ENCODE data around the gene TNN. TPM values are rescaled to one million over a fixed set of nuclear protein-coding genes. Genes with fewer than 3 reads are reported as not detected.

Gene TNN
- total RNA-seq, 2 donors from 2014 or later: 0.05 to 0.97 TPM

- no peaks in the 10 kb centered on the region for H3K4me1 ChIP-seq (replicated peaks)
- H3K9me3 ChIP-seq: no peaks in the 10 kb centered on the region
- no peak overlapping the region for H3K4me3 ChIP-seq
- H3K27me3 ChIP-seq (replicated peaks; ENCODE audit: insufficient read depth): no peaks in the 10 kb centered on the region
- intact Hi-C loops (cut with DNase I): no loop called here
- no peak for DNase-seq (ENCODE audit: low spot score)
- 94% methylated on average over 39 of the region's 40 CpGs for WGBS
- TF ChIP-seq, protein P1, sequence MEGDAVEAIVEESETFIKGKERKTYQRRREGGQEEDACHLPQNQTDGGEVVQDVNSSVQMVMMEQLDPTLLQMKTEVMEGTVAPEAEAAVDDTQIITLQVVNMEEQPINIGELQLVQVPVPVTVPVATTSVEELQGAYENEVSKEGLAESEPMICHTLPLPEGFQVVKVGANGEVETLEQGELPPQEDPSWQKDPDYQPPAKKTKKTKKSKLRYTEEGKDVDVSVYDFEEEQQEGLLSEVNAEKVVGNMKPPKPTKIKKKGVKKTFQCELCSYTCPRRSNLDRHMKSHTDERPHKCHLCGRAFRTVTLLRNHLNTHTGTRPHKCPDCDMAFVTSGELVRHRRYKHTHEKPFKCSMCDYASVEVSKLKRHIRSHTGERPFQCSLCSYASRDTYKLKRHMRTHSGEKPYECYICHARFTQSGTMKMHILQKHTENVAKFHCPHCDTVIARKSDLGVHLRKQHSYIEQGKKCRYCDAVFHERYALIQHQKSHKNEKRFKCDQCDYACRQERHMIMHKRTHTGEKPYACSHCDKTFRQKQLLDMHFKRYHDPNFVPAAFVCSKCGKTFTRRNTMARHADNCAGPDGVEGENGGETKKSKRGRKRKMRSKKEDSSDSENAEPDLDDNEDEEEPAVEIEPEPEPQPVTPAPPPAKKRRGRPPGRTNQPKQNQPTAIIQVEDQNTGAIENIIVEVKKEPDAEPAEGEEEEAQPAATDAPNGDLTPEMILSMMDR (IDR thresholded peaks at IDR 0.05): no peak
- no peak for TF ChIP-seq POLR2A (IDR thresholded peaks at IDR 0.05)
- TF ChIP-seq POLR2AphosphoS5 (IDR thresholded peaks at IDR 0.05): no peak
- no peaks in the 10 kb centered on the region for H3K36me3 ChIP-seq
- no peak overlapping the region for H3K27ac ChIP-seq
These were observed 11.7 kb downstream of the TNN start for GRCh38 chr1:175079338-175079737.

DNA sequence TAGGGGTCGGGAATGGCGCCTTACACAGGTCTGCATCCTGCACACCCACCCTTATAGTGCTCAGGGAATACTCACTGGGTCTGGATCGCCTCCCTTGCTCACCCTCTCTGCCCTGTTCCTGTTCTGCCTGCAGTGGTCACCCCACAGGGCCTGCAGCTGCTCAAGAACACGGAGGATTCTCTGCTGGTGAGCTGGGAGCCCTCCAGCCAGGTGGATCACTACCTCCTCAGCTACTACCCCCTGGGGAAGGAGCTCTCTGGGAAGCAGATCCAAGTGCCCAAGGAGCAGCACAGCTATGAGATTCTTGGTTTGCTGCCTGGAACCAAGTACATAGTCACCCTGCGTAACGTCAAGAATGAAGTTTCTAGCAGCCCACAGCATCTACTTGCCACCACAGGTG lies 12.4 kb downstream of the TNN start:
- no peak overlapping the region for H3K27ac ChIP-seq
- H3K27me3 ChIP-seq (replicated peaks; ENCODE audit: insufficient read depth): no peaks in the 10 kb centered on the region
- no peaks in the 10 kb centered on the region for H3K9me3 ChIP-seq
- 83% methylated on average over 6 of the region's 6 CpGs for WGBS
- no peaks in the 10 kb centered on the region for H3K36me3 ChIP-seq
- no peak for DNase-seq (ENCODE audit: low spot score)
- TF ChIP-seq, protein P1 (IDR thresholded peaks at IDR 0.05): no peak
- TF ChIP-seq POLR2A (IDR thresholded peaks at IDR 0.05): no peak
- TF ChIP-seq POLR2AphosphoS5 (IDR thresholded peaks at IDR 0.05): no peak
- intact Hi-C loops (cut with DNase I): no loop called here
- H3K4me1 ChIP-seq (replicated peaks): no peaks in the 10 kb centered on the region
- no peak overlapping the region for H3K4me3 ChIP-seq

DNA sequence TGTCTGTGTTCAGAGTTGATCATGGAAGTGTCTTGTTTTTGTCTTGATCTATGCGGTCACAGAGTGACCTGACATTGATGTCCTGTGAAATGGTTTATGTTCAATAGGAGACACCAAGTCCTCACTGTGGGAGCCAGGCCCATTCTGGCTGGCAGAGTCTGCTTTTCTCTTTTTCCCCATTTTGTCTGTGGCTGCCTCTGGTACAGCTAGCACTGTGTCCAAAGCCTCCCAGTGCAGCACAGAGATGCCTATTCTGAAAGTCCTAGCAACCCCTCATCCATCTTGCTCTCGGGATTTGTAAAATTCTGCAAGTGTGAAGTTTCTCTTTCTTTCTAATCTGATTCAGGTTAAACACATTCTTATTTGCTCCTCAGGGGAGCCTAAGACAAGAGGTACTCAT lies 14.3 kb downstream of the TNN start:
- Histone ChIP-seq H3K9me3 (no peaks in the 10 kb centered on the region), H3K27ac (no peak overlapping the region), H3K4me3 (no peak overlapping the region), H3K27me3 (replicated peaks; ENCODE audit: insufficient read depth) (no peaks in the 10 kb centered on the region), H3K4me1 (replicated peaks) (no peaks in the 10 kb centered on the region), H3K36me3 (no peaks in the 10 kb centered on the region)
- 97% methylated on average over 2 of the region's 2 CpGs for WGBS
- DNase-seq (ENCODE audit: low spot score): no peak
- TF ChIP-seq POLR2AphosphoS5 (IDR thresholded peaks at IDR 0.05) (no peak), POLR2A (IDR thresholded peaks at IDR 0.05) (no peak)
- TF ChIP-seq, protein P1 (IDR thresholded peaks at IDR 0.05): no peak
- intact Hi-C loops (cut with DNase I): no loop called here

DNA sequence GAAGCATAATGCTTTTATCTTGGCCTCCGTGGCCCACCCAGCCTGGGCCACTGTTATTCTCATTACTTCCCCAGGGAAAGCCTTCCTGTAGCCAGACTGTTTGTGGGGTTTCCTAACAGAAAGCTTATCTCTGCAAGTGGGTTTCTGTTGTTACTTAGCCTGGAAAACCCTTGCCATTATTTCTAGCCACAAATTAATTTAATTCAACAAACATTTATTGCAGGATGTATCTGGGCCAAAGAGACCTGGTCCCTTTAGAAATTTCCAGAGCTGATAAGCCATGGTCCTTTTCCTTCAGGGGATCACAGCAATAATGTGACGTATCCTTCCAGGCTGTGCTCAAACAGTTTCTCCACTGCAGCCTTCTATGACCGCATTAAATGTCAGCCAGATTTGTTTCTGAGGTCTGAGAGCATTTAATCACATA lies 20.9 kb downstream of the TNN start:
- Histone ChIP-seq H3K4me1 (replicated peaks) (no peaks in the 10 kb centered on the region), H3K9me3 (no peaks in the 10 kb centered on the region), H3K27ac (no peak overlapping the region), H3K4me3 (no peak overlapping the region), H3K27me3 (replicated peaks; ENCODE audit: insufficient read depth) (no peaks in the 10 kb centered on the region), H3K36me3 (no peaks in the 10 kb centered on the region)
- intact Hi-C loops (cut with DNase I): no loop called here
- DNase-seq (ENCODE audit: low spot score): no peak
- TF ChIP-seq POLR2A (IDR thresholded peaks at IDR 0.05): no peak
- TF ChIP-seq POLR2AphosphoS5 (IDR thresholded peaks at IDR 0.05): no peak
- TF ChIP-seq, protein P1 (IDR thresholded peaks at IDR 0.05): no peak
- WGBS: 60% methylated on average over 3 of the region's 3 CpGs

DNA sequence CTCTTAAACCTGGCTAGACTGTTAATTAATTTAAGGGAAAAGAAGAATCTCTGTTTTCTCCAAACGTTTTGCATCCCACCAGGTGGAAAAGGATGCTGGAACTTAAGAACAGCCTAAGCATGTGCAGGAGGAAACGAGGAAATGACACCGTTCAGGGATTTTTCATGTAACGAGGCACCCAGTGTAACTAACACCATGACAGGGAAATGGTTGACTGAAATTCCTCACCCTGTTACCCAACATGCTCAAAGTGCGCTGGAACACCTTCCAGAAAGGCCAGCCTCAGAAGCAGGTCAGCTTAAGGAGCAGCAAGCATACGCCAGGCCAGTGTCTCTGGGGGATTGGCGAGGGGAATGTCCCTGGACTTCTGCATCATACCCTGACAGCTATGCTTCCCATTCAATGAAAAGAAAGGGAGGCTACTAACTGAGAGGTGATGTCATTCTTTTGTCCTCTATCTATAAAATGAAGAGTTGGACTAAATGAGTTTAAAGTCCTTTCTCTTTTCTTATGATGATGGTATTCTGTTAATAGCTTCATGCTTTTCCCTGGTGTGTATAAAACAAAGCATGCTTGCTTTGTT lies 21.6 kb downstream of the TNN start:
- WGBS: 68% methylated on average over 7 of the region's 7 CpGs
- DNase-seq (ENCODE audit: low spot score): no peak

More for the DNA sequence above, 21.6 kb downstream of the TNN start:
- Histone ChIP-seq H3K4me3 (no peak overlapping the region), H3K36me3 (no peaks in the 10 kb centered on the region), H3K27ac (no peak overlapping the region), H3K27me3 (replicated peaks; ENCODE audit: insufficient read depth) (no peaks in the 10 kb centered on the region), H3K4me1 (replicated peaks) (no peaks in the 10 kb centered on the region), H3K9me3 (no peaks in the 10 kb centered on the region)
- intact Hi-C loops (cut with DNase I): no loop called here
- TF ChIP-seq, protein P1 (IDR thresholded peaks at IDR 0.05): no peak
- TF ChIP-seq POLR2AphosphoS5 (IDR thresholded peaks at IDR 0.05): no peak
- no peak for TF ChIP-seq POLR2A (IDR thresholded peaks at IDR 0.05)
